Measurements from ENCODE around the gene HSF2.

HSF2 gene

GRCh38 chr6:122472022-122472340 is 72.5 kb downstream of the HSF2 start:
- TF ChIP-seq CTCF (IDR thresholded peaks at IDR 0.05; ENCODE audit: extremely low read depth, missing control alignments), result no peak
- no peak for DNase-seq (ENCODE audit: low spot score)

- DNase-seq (ENCODE audit: low spot score), result no peak
- no peak for TF ChIP-seq CTCF (IDR thresholded peaks at IDR 0.05; ENCODE audit: extremely low read depth, missing control alignments)
These were observed 76.7 kb downstream of the HSF2 start for GRCh38 chr6:122476131-122476530.

GRCh38 chr6:122482750-122483080 is 83.3 kb downstream of the HSF2 start:
- DNase-seq (ENCODE audit: low spot score), result no peak
- no peak for TF ChIP-seq CTCF (IDR thresholded peaks at IDR 0.05; ENCODE audit: extremely low read depth, missing control alignments)

Measured in GM20000 (cell line).